ENCODE data around the gene BRD3OS. TPM values are rescaled to one million over a fixed set of nuclear protein-coding genes. Genes with fewer than 3 reads are reported as not detected.
A peak's percentile ranks its signal among the peaks of the same experiment; 100 is the strongest.

Gene BRD3OS
- total and polyA plus RNA-seq, 7 donors, result 3.9 to 19.4 (median 11.7) TPM

GRCh38 chr9:133994353-133995011 is 30.8 kb upstream of the BRD3OS start:
- Histone ChIP-seq H3K4me3 (no peak overlapping the region), H3K27ac (peak overlapping the region in 1 of 4 donors; percentile 89), H3K4me1 (peaks cover 0 to 37% (median 29%) of the 10 kb centered on the region in 4 donors), H3K9me3 (no peaks in the 10 kb centered on the region), H3K27me3 (no peaks in the 10 kb centered on the region), H3K36me3 (no peaks in the 10 kb centered on the region)
- peak; percentile 87 for DNase-seq
- TF ChIP-seq CTCF (IDR thresholded peaks at IDR 0.05) (peak; percentile 96 to 98 (median 98)), POLR2A (IDR thresholded peaks at IDR 0.05) (no peak), EP300 (IDR thresholded peaks at IDR 0.05) (no peak), POLR2AphosphoS5 (IDR thresholded peaks at IDR 0.05) (no peak)
- intact Hi-C loops (cut with DNase I), result loop anchor here (1.0 to 2.0 kb wide), 3 partner anchors 201 to 460 kb away; partner anchors contain the start of gene ADAMTSL2
- WGBS, 2 donors, result 8 to 10% methylated on average over 11 of the region's 11 CpGs

- TF ChIP-seq EP300 (IDR thresholded peaks at IDR 0.05) (no peak), CTCF (IDR thresholded peaks at IDR 0.05) (no peak)
- no peak overlapping the region for H3K27ac ChIP-seq
- no peak overlapping the region for H3K4me3 ChIP-seq
- no peaks in the 10 kb centered on the region for H3K27me3 ChIP-seq
- no peak for DNase-seq
- 52 to 75% methylated on average over 17 of the region's 17 CpGs for WGBS, 2 donors
- H3K9me3 ChIP-seq, result no peaks in the 10 kb centered on the region
- H3K4me1 ChIP-seq, result peaks cover 0 to 32% (median 26%) of the 10 kb centered on the region in 4 donors
- no peaks in the 10 kb centered on the region for H3K36me3 ChIP-seq
- intact Hi-C loops (cut with DNase I), result loop anchor here (2.0 kb wide), 2 partner anchors 212 to 460 kb away; partner anchors contain the start of gene ADAMTSL2
Measured at GRCh38 chr9:133995012-133995896, 30.0 kb upstream of the BRD3OS start.

GRCh38 chr9:133996531-133997520 is 28.5 kb upstream of the BRD3OS start:
- Histone ChIP-seq H3K36me3 (no peaks in the 10 kb centered on the region), H3K27me3 (no peaks in the 10 kb centered on the region), H3K27ac (no peak overlapping the region), H3K4me1 (peaks cover 0 to 18% (median 12%) of the 10 kb centered on the region in 4 donors), H3K4me3 (no peak overlapping the region), H3K9me3 (no peaks in the 10 kb centered on the region)
- no peak for DNase-seq
- TF ChIP-seq EP300 (IDR thresholded peaks at IDR 0.05), result no peak
- TF ChIP-seq POLR2A (IDR thresholded peaks at IDR 0.05), result no peak
- no peak for TF ChIP-seq CTCF (IDR thresholded peaks at IDR 0.05)
- no peak for TF ChIP-seq POLR2AphosphoS5 (IDR thresholded peaks at IDR 0.05)
- intact Hi-C loops (cut with DNase I), result no loop called here
- WGBS, 2 donors, result 59 to 66% methylated on average over 24 of the region's 24 CpGs

GRCh38 chr9:133997584-133997983 is 27.7 kb upstream of the BRD3OS start:
- WGBS, 2 donors, result 86 to 87% methylated on average over 2 of the region's 2 CpGs
- intact Hi-C loops (cut with DNase I), result no loop called here
- peaks cover 0 to 18% (median 12%) of the 10 kb centered on the region in 4 donors for H3K4me1 ChIP-seq
- no peak for DNase-seq
- no peak for TF ChIP-seq POLR2AphosphoS5 (IDR thresholded peaks at IDR 0.05)
- TF ChIP-seq POLR2A (IDR thresholded peaks at IDR 0.05), result no peak
- no peak for TF ChIP-seq EP300 (IDR thresholded peaks at IDR 0.05)
- no peak for TF ChIP-seq CTCF (IDR thresholded peaks at IDR 0.05)
- no peak overlapping the region for H3K27ac ChIP-seq
- no peak overlapping the region for H3K4me3 ChIP-seq
- H3K36me3 ChIP-seq, result no peaks in the 10 kb centered on the region
- no peaks in the 10 kb centered on the region for H3K9me3 ChIP-seq
- H3K27me3 ChIP-seq, result no peaks in the 10 kb centered on the region
